Gastroesophageal sphincter (tissue), 4 donors: Measurements from ENCODE around the gene DUSP12. TPM values are rescaled to one million over a fixed set of nuclear protein-coding genes. Genes with fewer than 3 reads are reported as not detected.

Experiments
- ATAC-seq: fragments of 150-250 bp; one replicate; pipeline ENCODE4 v1.9.1; 2016; ENCODE audit warnings: mild to moderate bottlenecking, moderate library complexity
- H3K27ac ChIP-seq, 4 donors: fragments of 200-600 bp; sonication (generic) in 3 of 4; 1 replicate in 3 of 4; 2 replicates in 1 of 4; pipeline ENCODE4 v1.5.1; 2016 to 2019
- H3K27me3 ChIP-seq: fragments of 200-600 bp; sonication (generic); one replicate; pipeline ENCODE4 v1.5.1; 2019
- H3K36me3 ChIP-seq, 2 donors: fragments of 200-600 bp; sonication (generic); one replicate each; pipeline ENCODE4 v1.5.1; 2019; ENCODE audit warnings: control low read depth in 1 of 2
- H3K4me1 ChIP-seq, 3 donors: fragments of 200-600 bp; sonication (generic); 1 replicate in 2 of 3; 2 replicates in 1 of 3; pipeline ENCODE4 v1.5.1; 2016 to 2019; ENCODE audit warnings: control low read depth in 2 of 3
- H3K4me3 ChIP-seq, 2 donors: fragments of 200-600 bp; sonication (generic); one replicate each; pipeline ENCODE4 v1.5.1; 2019; ENCODE audit warnings: mild to moderate bottlenecking in 1 of 2, moderate library complexity in 1 of 2
- H3K9me3 ChIP-seq, 3 donors: fragments of 200-600 bp; sonication (generic); one replicate each; pipeline ENCODE4 v1.5.1; 2017 to 2019; ENCODE audit warnings: control low read depth in 2 of 3
- CTCF ChIP-seq, 4 experiments: fragments of 200-600 bp in 2 of 4; fragments of 450-650 bp in 2 of 4; sonication (generic) in 1 of 4; IDR thresholded peaks; one replicate each; pipeline ENCODE4 v1.5.1; 2017 to 2019; ENCODE audit warnings: antibody characterized with exemption in 4 of 4, mild to moderate bottlenecking in 2 of 4, moderate library complexity in 2 of 4
- EP300 ChIP-seq: sonication (generic); formaldehyde crosslinking; IDR thresholded peaks from one replicate; pipeline ENCODE4 v1.6.1; 2017; ENCODE audit warnings: antibody characterized with exemption, mild to moderate bottlenecking
- POLR2A ChIP-seq, 2 donors: fragments of 450-650 bp; IDR thresholded peaks; one replicate each; pipeline ENCODE4 v1.6.1; 2017; ENCODE audit warnings: antibody characterized with exemption in 2 of 2, mild to moderate bottlenecking in 2 of 2, moderate library complexity in 1 of 2
- POLR2AphosphoS5 ChIP-seq: sonication (generic); formaldehyde crosslinking; IDR thresholded peaks from one replicate; pipeline ENCODE4 v1.6.1; 2017; ENCODE audit warnings: antibody characterized with exemption
- WGBS, 2 donors: methylation state at CpG; one replicate each; pipeline ENCODE4 v1.1.5; 2018; ENCODE audit warnings: low coverage in 1 of 2; 5-methylcytosine and 5-hydroxymethylcytosine counted together
- total RNA-seq, 4 donors: library from RNA; depleted of rRNA; stranded (reverse); fragments of >200 nt; gene quantifications; one replicate each; pipeline ENCODE4 v1.1.0, GENCODE V29; 2016

The DUSP12 gene
- total RNA-seq, 4 donors from 2014 or later = 16.8 to 31.8 (median 24.7) TPM

- 27 to 39% methylated on average over 5 to 7 of the region's 38 CpGs for WGBS, 2 donors
- Histone ChIP-seq H3K36me3 (no peaks in the 10 kb centered on the region), H3K27ac (peak overlapping the region in 3 of 4 donors; percentile 82 to 85 (median 84)), H3K4me3 (peak overlapping the region; percentile 68 to 87), H3K4me1 (peaks cover 0 to 22% (median 4%) of the 10 kb centered on the region in 3 donors), H3K9me3 (no peaks in the 10 kb centered on the region), H3K27me3 (peaks cover 10% of the 10 kb centered on the region)
- no peak for ATAC-seq
- TF ChIP-seq POLR2A (IDR thresholded peaks at IDR 0.05) (no peak), EP300 (no peak), POLR2AphosphoS5 (no peak), CTCF (IDR thresholded peaks at IDR 0.05) (no peak)
These were observed 22.2 kb upstream of the DUSP12 start for GRCh38 chr1:161727256-161727924.

GRCh38 chr1:161728376-161729226 lies 21.0 kb upstream of the DUSP12 start:
- peaks cover 0 to 22% (median 4%) of the 10 kb centered on the region in 3 donors for H3K4me1 ChIP-seq
- no peak overlapping the region for H3K4me3 ChIP-seq
- no peaks in the 10 kb centered on the region for H3K36me3 ChIP-seq
- peaks cover 4% of the 10 kb centered on the region for H3K27me3 ChIP-seq
- TF ChIP-seq EP300 (no peak), POLR2AphosphoS5 (no peak), CTCF (IDR thresholded peaks at IDR 0.05) (no peak)
- ATAC-seq = no peak
- WGBS, 2 donors = 73 to 93% methylated on average over 4 of the region's 7 CpGs
- H3K9me3 ChIP-seq = no peaks in the 10 kb centered on the region
- H3K27ac ChIP-seq = no peak overlapping the region

- WGBS, 2 donors = 72 to 75% methylated on average over 2 of the region's 6 CpGs
- no peak overlapping the region for H3K4me3 ChIP-seq
- H3K9me3 ChIP-seq = no peaks in the 10 kb centered on the region
- H3K36me3 ChIP-seq = no peaks in the 10 kb centered on the region
- H3K4me1 ChIP-seq = peaks cover 0 to 22% (median 4%) of the 10 kb centered on the region in 3 donors
- no peak overlapping the region for H3K27ac ChIP-seq
- no peaks in the 10 kb centered on the region for H3K27me3 ChIP-seq
- ATAC-seq = no peak
- no peak for TF ChIP-seq POLR2AphosphoS5
- TF ChIP-seq CTCF (IDR thresholded peaks at IDR 0.05) = no peak
- TF ChIP-seq POLR2A (IDR thresholded peaks at IDR 0.05) = no peak
- TF ChIP-seq EP300 = no peak
These were observed 19.5 kb upstream of the DUSP12 start for GRCh38 chr1:161730050-161730564.

GRCh38 chr1:161731241-161731640 lies 18.3 kb upstream of the DUSP12 start:
- no peak for TF ChIP-seq EP300
- no peak for TF ChIP-seq POLR2A (IDR thresholded peaks at IDR 0.05)
- no peak for TF ChIP-seq CTCF (IDR thresholded peaks at IDR 0.05)
- no peak for TF ChIP-seq POLR2AphosphoS5
- Histone ChIP-seq H3K4me3 (no peak overlapping the region), H3K36me3 (no peaks in the 10 kb centered on the region), H3K27ac (no peak overlapping the region), H3K27me3 (peaks cover 3% of the 10 kb centered on the region), H3K9me3 (no peaks in the 10 kb centered on the region), H3K4me1 (peaks cover 0 to 10% (median 0%) of the 10 kb centered on the region in 3 donors)
- 72 to 84% methylated on average over 5 to 6 of the region's 6 CpGs for WGBS, 2 donors
- no peak for ATAC-seq
